ENCODE data around the gene MMP10.

Gene MMP10

DNA sequence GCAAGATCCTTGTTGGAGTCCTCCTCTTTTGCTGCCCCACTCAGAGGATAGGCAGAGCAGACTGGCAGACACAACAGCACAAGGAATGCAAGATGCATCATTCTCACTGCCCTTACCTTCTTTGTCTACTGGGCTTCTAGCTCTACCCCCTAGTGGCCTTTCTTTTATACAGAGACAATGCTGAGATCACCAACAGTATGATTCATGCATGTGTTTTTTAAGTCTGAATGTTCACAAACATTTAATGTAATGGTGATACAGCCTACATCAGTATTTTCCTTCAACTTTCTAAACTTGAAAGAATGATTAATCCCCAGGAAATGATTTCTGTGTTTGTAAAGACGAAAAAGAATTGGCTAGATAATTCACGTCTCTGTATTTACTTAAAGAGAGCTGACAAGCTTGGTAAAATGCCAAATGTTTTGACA is at the start of gene MMP10:
MMP10 (minus strand) TSS at position 138 of the 428 bp plus-strand sequence; CDS start at position 101, 37 bp downstream.
- Histone ChIP-seq H3K4me2 (no peak within 1 kb of the TSS), H3K4me1 (no peaks in the 10 kb centered on the region), H3K27ac (no peak within 1 kb of the TSS), H3K36me3 (no peaks in the 10 kb centered on the region), H3K4me3 (no peak within 1 kb of the TSS), H3K9ac (no peak within 1 kb of the TSS), H4K20me1 (no peaks in the 10 kb centered on the region), H3K27me3 (no peaks in the 10 kb centered on the region), H3K9me3 (0 out of 2 replicates have a peak, but pooled peaks cover 4% of the 10 kb centered on the region)
- no peak for TF ChIP-seq Cebpa-rat (IDR thresholded peaks at IDR 0.05)

DNA sequence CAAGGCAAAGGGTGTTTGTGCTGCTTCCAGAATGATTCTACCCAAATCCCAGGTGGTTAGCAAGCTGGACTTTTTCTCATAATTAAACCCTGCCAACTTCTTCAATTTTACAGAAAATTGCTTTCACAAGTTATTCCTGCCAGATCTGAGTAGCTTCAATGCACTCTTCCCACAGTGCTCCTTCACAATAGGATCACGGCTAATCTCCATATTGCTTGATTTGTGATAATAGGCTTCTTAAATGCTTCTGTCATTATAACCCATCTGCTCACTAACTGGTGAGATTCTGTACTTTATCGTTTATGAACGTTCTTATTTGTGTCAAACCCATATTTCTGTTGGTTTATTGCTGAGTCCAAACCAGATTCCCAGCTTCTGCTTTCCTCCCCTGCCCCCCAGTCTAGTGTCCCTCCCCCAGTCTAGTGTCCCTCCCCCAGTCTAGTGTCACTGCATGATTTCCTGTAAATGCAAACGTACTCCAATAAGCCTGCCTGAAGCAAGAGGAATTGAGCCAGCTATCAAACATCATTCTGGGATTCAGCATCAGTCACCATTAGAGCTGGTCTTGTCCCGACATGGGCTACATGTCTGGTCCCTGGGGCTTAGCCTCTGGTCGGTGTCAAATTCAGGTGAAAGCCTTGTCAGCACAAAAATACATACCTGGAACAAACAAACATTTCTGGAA is 49.0 kb upstream of the MMP10 start:
- no peaks in the 10 kb centered on the region for H3K27me3 ChIP-seq
- TF ChIP-seq Cebpa-rat (IDR thresholded peaks at IDR 0.05) = no peak

DNA sequence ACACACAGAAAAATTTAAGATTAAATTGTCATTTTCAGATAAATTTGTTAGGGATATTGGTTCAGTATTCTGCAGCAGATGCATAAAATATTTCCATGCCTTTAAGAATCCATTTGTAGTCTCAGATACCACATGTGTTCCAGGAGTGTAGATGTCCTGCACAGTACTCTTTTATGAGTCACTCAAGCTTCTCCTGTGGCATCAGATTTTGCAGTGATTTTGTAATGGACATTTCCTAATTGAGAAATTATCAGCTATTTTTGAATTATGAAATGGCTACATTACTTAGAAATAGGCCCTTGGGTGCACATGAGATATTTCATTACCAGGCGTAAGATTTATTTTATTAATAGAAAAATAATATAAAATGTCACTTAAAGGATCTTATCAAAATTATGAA is 44.1 kb upstream of the MMP10 start:
- H3K4me1 ChIP-seq = no peaks in the 10 kb centered on the region
- TF ChIP-seq Cebpa-rat (IDR thresholded peaks at IDR 0.05) = no peak
- H4K20me1 ChIP-seq = no peaks in the 10 kb centered on the region
- no peak overlapping the region for H3K9ac ChIP-seq
- H3K27me3 ChIP-seq = no peaks in the 10 kb centered on the region
- H3K36me3 ChIP-seq = no peaks in the 10 kb centered on the region
- no peak overlapping the region for H3K4me2 ChIP-seq
- no peak overlapping the region for H3K4me3 ChIP-seq
- no peak overlapping the region for H3K27ac ChIP-seq
- peaks cover 15% of the 10 kb centered on the region for H3K9me3 ChIP-seq

More for the DNA sequence above, 49.0 kb upstream of the MMP10 start:
- H4K20me1 ChIP-seq = no peaks in the 10 kb centered on the region
- H3K9me3 ChIP-seq = peaks cover 18% of the 10 kb centered on the region
- H3K27ac ChIP-seq = no peak overlapping the region
- no peak overlapping the region for H3K4me3 ChIP-seq
- H3K9ac ChIP-seq = no peak overlapping the region
- no peak overlapping the region for H3K4me2 ChIP-seq
- no peaks in the 10 kb centered on the region for H3K36me3 ChIP-seq
- H3K4me1 ChIP-seq = no peaks in the 10 kb centered on the region

DNA sequence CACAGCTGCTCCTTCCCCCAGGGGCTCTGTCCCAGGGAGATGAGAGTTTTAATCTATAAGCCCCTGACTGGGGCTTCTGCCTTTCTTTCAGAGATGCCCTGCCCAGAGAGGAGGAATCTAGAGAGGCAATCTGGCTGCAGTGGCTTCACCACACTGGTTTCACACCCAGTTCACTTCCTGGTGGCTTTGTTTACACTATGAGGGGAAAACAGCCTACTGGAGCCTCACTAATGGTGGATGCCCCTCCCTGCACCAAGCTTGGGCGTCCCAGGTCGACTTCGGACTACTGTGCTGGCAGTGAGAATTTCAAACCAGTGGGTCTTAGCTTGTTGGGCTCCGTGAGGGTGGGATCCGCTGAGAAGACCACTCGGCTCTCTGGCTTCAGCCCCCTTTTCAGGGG is 39.1 kb upstream of the MMP10 start:
- no peak overlapping the region for H3K4me2 ChIP-seq
- no peaks in the 10 kb centered on the region for H3K4me1 ChIP-seq
- H3K27me3 ChIP-seq = no peaks in the 10 kb centered on the region
- TF ChIP-seq Cebpa-rat (IDR thresholded peaks at IDR 0.05) = no peak
- H3K9me3 ChIP-seq = no peaks in the 10 kb centered on the region
- H3K9ac ChIP-seq = no peak overlapping the region
- no peaks in the 10 kb centered on the region for H3K36me3 ChIP-seq
- no peak overlapping the region for H3K4me3 ChIP-seq
- no peak overlapping the region for H3K27ac ChIP-seq
- H4K20me1 ChIP-seq = no peaks in the 10 kb centered on the region

DNA sequence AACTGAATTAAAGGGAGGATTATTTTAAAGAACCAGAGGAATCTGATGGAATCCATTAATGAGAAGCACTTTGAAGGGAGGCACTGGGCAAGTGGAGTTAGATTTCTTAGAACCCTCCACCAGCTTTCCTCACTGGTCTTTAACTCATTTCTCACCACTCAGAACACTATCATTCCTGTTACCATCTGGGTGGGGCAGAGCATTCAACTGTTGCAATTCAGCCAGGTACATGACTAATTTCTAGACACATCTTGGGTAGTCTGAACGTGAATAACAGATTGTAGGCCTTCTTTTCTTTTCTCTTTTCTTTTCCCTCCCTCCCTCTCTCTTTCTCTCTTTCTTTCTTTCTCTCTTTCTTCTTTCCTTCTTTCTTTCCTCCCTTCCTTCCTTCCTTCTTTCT is 33.1 kb upstream of the MMP10 start:
- no peaks in the 10 kb centered on the region for H4K20me1 ChIP-seq
- H3K9me3 ChIP-seq = no peaks in the 10 kb centered on the region
- no peak overlapping the region for H3K4me3 ChIP-seq
- H3K9ac ChIP-seq = no peak overlapping the region
- no peak overlapping the region for H3K4me2 ChIP-seq
- no peaks in the 10 kb centered on the region for H3K36me3 ChIP-seq
- H3K27ac ChIP-seq = no peak overlapping the region
- no peaks in the 10 kb centered on the region for H3K4me1 ChIP-seq
- no peaks in the 10 kb centered on the region for H3K27me3 ChIP-seq
- TF ChIP-seq Cebpa-rat (IDR thresholded peaks at IDR 0.05) = no peak

DNA sequence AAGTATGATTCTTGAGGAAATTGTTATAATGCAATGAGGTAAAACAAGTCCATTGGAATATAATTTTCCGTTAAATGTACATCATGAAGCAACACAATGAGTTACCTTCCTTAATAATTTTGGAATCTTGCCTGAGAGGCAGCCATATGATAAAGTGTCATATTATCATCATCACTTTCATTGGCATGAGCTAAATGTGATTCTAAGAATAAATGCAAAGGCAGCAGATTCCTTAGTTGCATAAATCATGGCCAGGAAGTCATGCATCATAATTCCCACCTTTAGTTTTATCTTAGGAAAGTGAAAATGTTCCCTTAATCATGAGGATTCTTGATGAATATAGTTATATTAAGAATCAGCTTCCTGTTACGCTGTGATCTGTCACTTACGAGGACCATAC is 31.8 kb upstream of the MMP10 start:
- Histone ChIP-seq H3K4me1 (no peaks in the 10 kb centered on the region), H3K36me3 (no peaks in the 10 kb centered on the region), H3K27me3 (no peaks in the 10 kb centered on the region), H3K4me3 (no peak overlapping the region), H4K20me1 (no peaks in the 10 kb centered on the region), H3K4me2 (no peak overlapping the region), H3K9me3 (peaks cover 8% of the 10 kb centered on the region; the same call in 1 of the 2 replicates), H3K27ac (no peak overlapping the region), H3K9ac (no peak overlapping the region)
- no peak for TF ChIP-seq Cebpa-rat (IDR thresholded peaks at IDR 0.05)

DNA sequence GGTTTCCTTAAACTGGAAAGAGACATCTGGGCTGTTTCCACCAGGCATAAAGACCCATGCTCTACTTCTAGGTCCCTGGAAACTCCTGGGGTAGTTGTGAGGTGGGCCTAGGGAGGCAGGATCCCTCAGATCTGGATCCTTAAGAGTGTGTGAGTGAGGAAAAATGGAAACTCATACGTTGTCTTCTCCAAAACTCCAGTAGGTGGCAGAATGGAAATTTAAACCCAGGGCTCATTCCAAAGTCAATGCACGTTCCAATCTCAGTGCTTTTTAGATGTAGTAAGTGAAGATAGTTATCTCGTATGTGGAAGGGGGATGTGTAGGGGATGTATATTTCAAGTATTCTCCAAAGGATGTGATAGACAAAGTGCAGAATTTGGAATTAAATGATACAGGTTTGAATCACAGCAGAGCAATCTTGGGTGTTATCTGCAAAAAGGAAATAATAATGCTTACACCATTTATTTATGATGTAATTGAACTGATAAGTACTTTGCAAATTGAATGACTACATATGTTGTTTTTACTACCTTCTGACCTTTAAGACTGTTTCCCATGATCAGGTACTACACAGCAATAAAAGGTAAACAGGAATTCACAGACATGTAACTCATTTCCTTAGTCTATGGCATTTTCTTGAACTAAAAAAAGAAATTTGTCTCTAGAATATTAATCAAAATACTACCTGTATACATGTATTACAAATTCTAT is 30.7 kb upstream of the MMP10 start:
- Histone ChIP-seq H3K4me3 (no peak overlapping the region), H3K9me3 (peaks cover 8% of the 10 kb centered on the region; the same call in 1 of the 2 replicates), H3K9ac (no peak overlapping the region), H3K27ac (no peak overlapping the region), H3K4me2 (no peak overlapping the region), H3K36me3 (no peaks in the 10 kb centered on the region), H3K27me3 (no peaks in the 10 kb centered on the region), H4K20me1 (no peaks in the 10 kb centered on the region), H3K4me1 (no peaks in the 10 kb centered on the region)
- TF ChIP-seq Cebpa-rat (IDR thresholded peaks at IDR 0.05) = no peak

DNA sequence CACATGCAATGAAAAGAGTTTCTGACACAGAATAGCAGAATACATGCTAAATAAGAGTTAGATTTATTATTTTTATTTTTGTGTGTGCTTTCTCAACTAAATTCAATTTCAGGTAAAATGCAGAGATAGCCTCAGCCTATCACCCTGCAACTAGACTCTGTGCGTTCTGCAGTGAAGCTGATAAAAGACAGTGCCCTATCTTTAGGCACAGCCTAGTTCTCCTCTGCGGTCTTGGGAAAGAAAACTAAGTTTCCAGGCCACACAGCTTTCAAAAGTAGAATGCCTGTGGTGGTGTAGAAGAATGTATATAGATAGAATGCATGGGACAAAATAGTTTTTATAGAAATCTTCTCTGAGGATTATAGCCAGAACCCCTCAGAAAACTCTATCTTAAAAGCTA is 29.5 kb upstream of the MMP10 start:
- Histone ChIP-seq H3K27ac (no peak overlapping the region), H3K4me1 (no peaks in the 10 kb centered on the region), H3K27me3 (no peaks in the 10 kb centered on the region), H3K9ac (no peak overlapping the region), H3K4me2 (no peak overlapping the region), H3K9me3 (peaks cover 8% of the 10 kb centered on the region; the same call in 1 of the 2 replicates), H3K4me3 (no peak overlapping the region), H4K20me1 (no peaks in the 10 kb centered on the region), H3K36me3 (no peaks in the 10 kb centered on the region)
- no peak for TF ChIP-seq Cebpa-rat (IDR thresholded peaks at IDR 0.05)

DNA sequence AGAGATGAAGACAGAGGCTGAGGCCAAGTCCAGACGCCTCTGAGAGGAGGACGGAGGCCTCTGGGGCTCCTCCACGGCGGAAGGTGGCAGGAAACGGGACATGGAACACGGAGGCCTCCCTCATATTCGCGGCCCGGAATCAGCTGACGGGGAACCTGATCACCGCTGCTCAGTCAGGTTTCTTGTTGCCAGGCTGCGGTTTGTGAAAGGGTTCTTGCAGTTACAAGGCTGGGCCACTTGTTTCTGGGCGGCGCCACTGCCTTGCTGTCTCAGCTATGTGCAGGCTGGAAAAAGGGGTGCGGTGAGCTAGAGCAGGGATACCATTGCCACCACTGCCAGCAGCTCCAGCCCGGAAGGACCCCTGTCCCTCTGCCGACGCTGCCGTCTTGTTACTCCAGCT is 27.5 kb upstream of the MMP10 start:
- Histone ChIP-seq H3K9me3 (peaks cover 8% of the 10 kb centered on the region; the same call in 1 of the 2 replicates), H3K27me3 (no peaks in the 10 kb centered on the region), H3K4me2 (no peak overlapping the region), H3K4me3 (no peak overlapping the region), H4K20me1 (no peaks in the 10 kb centered on the region), H3K9ac (no peak overlapping the region), H3K36me3 (no peaks in the 10 kb centered on the region), H3K27ac (no peak overlapping the region), H3K4me1 (no peaks in the 10 kb centered on the region)
- TF ChIP-seq Cebpa-rat (IDR thresholded peaks at IDR 0.05) = no peak

DNA sequence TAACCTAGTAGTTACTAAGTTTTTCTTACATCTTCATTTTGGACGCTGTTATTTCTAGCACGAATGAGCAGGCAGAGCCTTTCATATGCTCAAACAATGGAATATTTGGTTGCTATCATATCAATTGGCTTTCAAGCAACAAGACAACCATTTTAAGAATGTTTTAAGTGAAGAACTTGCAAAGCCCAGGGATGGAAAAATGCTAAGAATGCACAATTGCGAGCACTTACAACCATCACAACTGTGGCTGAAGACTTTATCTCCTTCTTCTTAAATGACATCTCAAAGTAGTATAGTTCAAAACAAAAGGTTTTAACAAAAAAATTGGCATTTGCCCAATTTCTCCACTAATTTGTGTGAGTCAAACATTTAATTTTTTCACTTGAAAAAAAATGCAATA is 25.9 kb upstream of the MMP10 start:
- Histone ChIP-seq H3K4me2 (no peak overlapping the region), H3K9ac (no peak overlapping the region), H3K4me1 (no peaks in the 10 kb centered on the region), H3K4me3 (no peak overlapping the region), H3K27me3 (no peaks in the 10 kb centered on the region), H3K27ac (no peak overlapping the region), H3K36me3 (no peaks in the 10 kb centered on the region), H4K20me1 (no peaks in the 10 kb centered on the region), H3K9me3 (peaks cover 8% of the 10 kb centered on the region; the same call in 1 of the 2 replicates)
- no peak for TF ChIP-seq Cebpa-rat (IDR thresholded peaks at IDR 0.05)
